ENCODE results near the gene ANGPTL1. TPM values are rescaled to one million over a fixed set of nuclear protein-coding genes. Genes with fewer than 3 reads are reported as not detected.
"Not testable (repeated sequence)": the region's sequence is repeated elsewhere in the genome, so short reads cannot be mapped to it uniquely, and the experiment has no call there.

ANGPTL1 gene
- polyA plus RNA-seq, 1 donor from 2014 or later: not detected

- H3K36me3 ChIP-seq (ENCODE audit: insufficient read depth, low read length): no peaks in the 10 kb centered on the region
- H3F3A ChIP-seq (ENCODE audit: insufficient read depth, low read length, poor library complexity, severe bottlenecking): no peaks in the 10 kb centered on the region
- no peak overlapping the region for H3K4me3 ChIP-seq (ENCODE audit: low read length)
- H2AFZ ChIP-seq (ENCODE audit: low read depth, low read length): no peak overlapping the region
- no peaks in the 10 kb centered on the region for H3K9me3 ChIP-seq (ENCODE audit: low read length)
- no peaks in the 10 kb centered on the region for H3K9me2 ChIP-seq (ENCODE audit: insufficient read depth, low read length)
- H3K27ac ChIP-seq (ENCODE audit: low read length): no peak overlapping the region
- no peaks in the 10 kb centered on the region for H3K79me2 ChIP-seq (replicated peaks; ENCODE audit: insufficient read depth, low read length)
- H3K27me3 ChIP-seq (ENCODE audit: insufficient read depth, low read depth, low read length): no peaks in the 10 kb centered on the region
- no peak for TF ChIP-seq EP300 (conservative IDR thresholded peaks at IDR 0.05; ENCODE audit: poor library complexity, severe bottlenecking)
- TF ChIP-seq EZH2 (IDR thresholded peaks at IDR 0.05; ENCODE audit: borderline replicate concordance, insufficient read depth, low read length, poor library complexity, severe bottlenecking): no peak
- no peak for TF ChIP-seq SMC3 (conservative IDR thresholded peaks at IDR 0.05; ENCODE audit: poor library complexity)
- no peak for TF ChIP-seq POLR2AphosphoS5 (IDR thresholded peaks at IDR 0.05)
- TF ChIP-seq TAF1 (IDR thresholded peaks at IDR 0.05; ENCODE audit: low read depth): no peak
- TF ChIP-seq REST (IDR thresholded peaks at IDR 0.05; ENCODE audit: borderline replicate concordance): no peak
- TF ChIP-seq RAD21 (conservative IDR thresholded peaks at IDR 0.05): no peak
- TF ChIP-seq MXI1 (conservative IDR thresholded peaks at IDR 0.05; ENCODE audit: poor library complexity, severe bottlenecking): no peak
- no peak for TF ChIP-seq CTCF (IDR thresholded peaks at IDR 0.05; ENCODE audit: poor library complexity, severe bottlenecking)
- H3K9ac ChIP-seq (ENCODE audit: low read length): no peak overlapping the region
- H4K20me1 ChIP-seq (ENCODE audit: insufficient read depth): no peaks in the 10 kb centered on the region
- H3K4me2 ChIP-seq (ENCODE audit: low read length): no peak overlapping the region
These were observed 13.8 kb downstream of the ANGPTL1 start for GRCh38 chr1:178857126-178857525.

GRCh38 chr1:178849918-178850317 lies 21.0 kb downstream of the ANGPTL1 start:
- Histone ChIP-seq H3K79me2 (replicated peaks; ENCODE audit: insufficient read depth, low read length) (no peaks in the 10 kb centered on the region), H3K36me3 (ENCODE audit: insufficient read depth, low read length) (no peaks in the 10 kb centered on the region), H3F3A (ENCODE audit: insufficient read depth, low read length, poor library complexity, severe bottlenecking) (no peaks in the 10 kb centered on the region), H3K27me3 (ENCODE audit: insufficient read depth, low read depth, low read length) (no peaks in the 10 kb centered on the region), H3K4me3 (ENCODE audit: low read length) (no peak overlapping the region), H3K9me3 (ENCODE audit: low read length) (no peaks in the 10 kb centered on the region), H3K4me2 (ENCODE audit: low read length) (no peak overlapping the region), H3K9me2 (ENCODE audit: insufficient read depth, low read length) (no peaks in the 10 kb centered on the region), H3K9ac (ENCODE audit: low read length) (no peak overlapping the region), H3K27ac (ENCODE audit: low read length) (no peak overlapping the region), H4K20me1 (ENCODE audit: insufficient read depth) (no peaks in the 10 kb centered on the region), H2AFZ (ENCODE audit: low read depth, low read length) (no peak overlapping the region)
- TF ChIP-seq MXI1 (conservative IDR thresholded peaks at IDR 0.05; ENCODE audit: poor library complexity, severe bottlenecking) (no peak), TAF1 (IDR thresholded peaks at IDR 0.05; ENCODE audit: low read depth) (no peak)

GRCh38 chr1:178847919-178848318 lies 23.0 kb downstream of the ANGPTL1 start:
- not testable (repeated sequence) for H3F3A ChIP-seq (ENCODE audit: insufficient read depth, low read length, poor library complexity, severe bottlenecking); H3K9me3 ChIP-seq (ENCODE audit: low read length); H3K4me2 ChIP-seq (ENCODE audit: low read length); H2AFZ ChIP-seq (ENCODE audit: low read depth, low read length); H3K27me3 ChIP-seq (ENCODE audit: insufficient read depth, low read depth, low read length); H3K9me2 ChIP-seq (ENCODE audit: insufficient read depth, low read length); H3K36me3 ChIP-seq (ENCODE audit: insufficient read depth, low read length); H3K79me2 ChIP-seq (replicated peaks; ENCODE audit: insufficient read depth, low read length); H4K20me1 ChIP-seq (ENCODE audit: insufficient read depth); H3K4me3 ChIP-seq (ENCODE audit: low read length); H3K27ac ChIP-seq (ENCODE audit: low read length); H3K9ac ChIP-seq (ENCODE audit: low read length)

Measured in neural cell (in vitro differentiated cells).